Activated CD8-positive, alpha-beta memory T cell treated with anti-CD3 and anti-CD28 coated beads, Interleukin-2, amount 10 ng/mL, durations not matched to agents 7 days and 5 days (primary cell): ENCODE results near the gene CEACAM8. TPM values are rescaled to one million over a fixed set of nuclear protein-coding genes. Genes with fewer than 3 reads are reported as not detected.
"Not testable (repeated sequence)": the region's sequence is repeated elsewhere in the genome, so short reads cannot be mapped to it uniquely, and the experiment has no call there.

ENCODE experiments used
- ATAC-seq: fragments of 150-1000 bp; cut with Tn5 transposase; one replicate; pipeline ENCODE4 v1.10.0; 2021; ENCODE audit warnings: moderate library complexity
- CTCF ChIA-PET: fragments of 350-600 bp; sonication (Branson Sonifier 250); formaldehyde crosslinking; loops from one replicate; lab custom pipeline; 2021; ENCODE audit warnings: antibody characterized with exemption; lab: Charles Lee
- DNase-seq: peaks from one replicate; pipeline ENCODE4 v3.0.0-alpha.2; 2020
- H3K27ac Mint-ChIP-seq: one replicate; pipeline ENCODE4 v1.8.0; 2021; ENCODE audit warnings: mild to moderate bottlenecking, mixed read lengths
- H3K27me3 Mint-ChIP-seq: one replicate; pipeline ENCODE4 v1.8.0; 2021; ENCODE audit warnings: mixed read lengths
- H3K36me3 Mint-ChIP-seq: one replicate; pipeline ENCODE4 v1.8.0; 2021; ENCODE audit warnings: mild to moderate bottlenecking, mixed read lengths
- H3K4me1 Mint-ChIP-seq: one replicate; pipeline ENCODE4 v1.8.0; 2021; ENCODE audit warnings: mixed read lengths
- H3K4me3 Mint-ChIP-seq: one replicate; pipeline ENCODE4 v1.8.0; 2021; ENCODE audit warnings: mild to moderate bottlenecking, moderate library complexity, mixed read lengths
- H3K9me3 Mint-ChIP-seq: one replicate; pipeline ENCODE4 v1.8.0; 2022; ENCODE audit warnings: low read depth, mixed read lengths
- total RNA-seq, 2 experiments: library from RNA; stranded (reverse); gene quantifications; one replicate each; pipeline ENCODE4 v1.2.3, GENCODE V29; 2021

The CEACAM8 gene
- total RNA-seq, 2 experiments from 2014 or later = not detected

DNA sequence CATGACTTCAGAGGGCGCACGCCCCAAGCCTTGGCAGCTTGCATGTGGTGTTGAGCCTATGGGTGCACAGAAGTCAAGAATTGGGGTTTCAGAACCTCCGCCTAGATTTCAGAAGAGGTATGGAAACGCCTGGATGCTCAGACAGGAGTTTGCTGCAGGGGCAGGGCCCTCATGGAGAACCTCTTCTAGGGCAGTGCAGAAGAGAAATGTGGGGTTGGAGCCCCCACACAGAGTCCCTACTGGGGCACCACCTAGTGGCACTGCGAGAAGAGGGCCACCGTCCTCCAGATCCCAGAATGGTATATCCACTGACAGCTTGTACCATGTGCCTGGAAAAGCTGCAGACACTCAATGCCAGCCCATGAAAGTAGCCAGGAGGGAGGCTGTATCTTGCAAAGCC is 44.2 kb downstream of the CEACAM8 start:
- not testable (repeated sequence) for H3K27ac Mint-ChIP-seq, H3K4me3 Mint-ChIP-seq, H3K36me3 Mint-ChIP-seq, H3K4me1 Mint-ChIP-seq, ATAC-seq, H3K9me3 Mint-ChIP-seq
- peaks cover 19% of the 10 kb centered on the region for H3K27me3 Mint-ChIP-seq
- CTCF ChIA-PET = interaction anchor here (1.2 kb wide), 1 partner anchor 13 kb away, joined by 3 read pairs; no protein-coding TSS in a partner anchor
- peak; percentile 4 for DNase-seq

DNA sequence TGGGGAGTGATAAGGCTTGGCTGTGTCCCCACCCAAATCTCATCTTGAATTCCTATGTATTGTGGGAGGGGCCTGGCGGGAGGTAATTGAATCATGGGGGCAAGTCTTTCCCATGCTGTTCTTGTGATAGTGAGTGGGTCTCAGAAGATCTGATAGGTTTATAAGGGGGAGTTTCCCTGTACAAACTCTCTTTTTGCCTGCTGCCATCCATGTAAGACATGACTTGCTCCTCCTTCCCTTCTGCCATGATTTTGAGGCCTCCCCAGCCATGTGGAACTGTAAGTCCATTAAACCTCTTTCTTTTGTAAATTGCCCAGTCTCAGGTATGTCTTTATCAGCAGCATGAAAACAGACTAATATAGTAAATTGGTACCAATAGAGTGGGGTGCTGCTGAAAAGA is 45.7 kb downstream of the CEACAM8 start:
- not testable (repeated sequence) for H3K27ac Mint-ChIP-seq, DNase-seq, H3K4me3 Mint-ChIP-seq, H3K27me3 Mint-ChIP-seq, H3K9me3 Mint-ChIP-seq, H3K4me1 Mint-ChIP-seq, H3K36me3 Mint-ChIP-seq, ATAC-seq
- CTCF ChIA-PET = interaction anchor here (0.7 to 1.2 kb wide), 2 partner anchors 14 to 46 kb away, joined by 3 to 4 read pairs; no protein-coding TSS in a partner anchor

DNA sequence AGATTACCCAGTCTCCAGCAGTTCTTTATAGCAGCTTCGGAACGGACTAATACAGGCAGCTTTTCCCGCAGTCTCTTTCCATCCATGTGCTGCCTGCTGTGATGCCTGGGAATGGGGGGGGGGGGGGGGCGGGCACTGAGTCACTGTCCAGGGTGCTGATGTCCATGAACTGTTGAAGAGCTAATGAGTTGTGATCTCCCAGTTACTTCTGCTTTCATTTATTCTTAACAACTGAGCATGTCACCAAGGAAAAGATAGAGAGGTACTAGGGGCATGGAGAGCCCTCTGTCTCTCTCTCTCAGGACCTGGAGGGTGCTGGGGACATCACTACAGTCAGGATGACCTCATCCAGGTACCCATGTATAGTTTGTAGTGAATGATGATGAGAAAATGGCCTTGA is 46.2 kb downstream of the CEACAM8 start:
- Mint-ChIP-seq H3K4me3 (no peak overlapping the region), H3K9me3 (peaks cover 2% of the 10 kb centered on the region), H3K27ac (no peak overlapping the region), H3K4me1 (peaks cover 6% of the 10 kb centered on the region), H3K36me3 (no peaks in the 10 kb centered on the region), H3K27me3 (peaks cover 8% of the 10 kb centered on the region)
- no peak for ATAC-seq
- DNase-seq = no peak
- CTCF ChIA-PET = no interaction called here

DNA sequence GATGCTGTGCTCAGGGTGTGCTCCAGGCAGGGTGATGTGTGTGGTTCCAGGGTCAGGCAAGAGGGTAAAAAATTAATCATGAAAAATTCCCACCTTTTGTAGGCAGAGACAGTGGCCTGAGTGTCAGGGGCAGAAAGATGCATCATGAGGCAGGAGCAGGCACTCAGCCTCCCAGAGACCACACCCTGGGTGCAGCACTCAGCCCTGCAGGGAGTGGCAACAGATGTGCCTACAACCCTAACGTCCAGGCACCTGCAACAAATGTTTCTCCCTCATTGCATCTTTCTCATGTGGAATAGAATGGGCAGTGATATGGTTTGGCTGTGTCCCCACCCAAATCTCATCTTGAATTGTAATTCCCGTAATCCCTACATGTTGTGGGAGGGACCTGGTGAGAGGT is 46.8 kb downstream of the CEACAM8 start:
- Mint-ChIP-seq H3K9me3 (peaks cover 2% of the 10 kb centered on the region), H3K27me3 (peaks cover 8% of the 10 kb centered on the region), H3K27ac (no peak overlapping the region), H3K4me1 (peaks cover 2% of the 10 kb centered on the region), H3K4me3 (no peak overlapping the region), H3K36me3 (no peaks in the 10 kb centered on the region)
- DNase-seq (no peak), ATAC-seq (no peak)
- CTCF ChIA-PET = no interaction called here

- Mint-ChIP-seq H3K36me3 (no peaks in the 10 kb centered on the region), H3K4me1 (no peaks in the 10 kb centered on the region), H3K4me3 (no peak overlapping the region), H3K9me3 (peaks cover 2% of the 10 kb centered on the region), H3K27me3 (peaks cover 8% of the 10 kb centered on the region), H3K27ac (no peak overlapping the region)
- CTCF ChIA-PET = interaction anchor here (0.6 kb wide), 1 partner anchor 72 kb away, joined by 3 read pairs; no protein-coding TSS in a partner anchor
- DNase-seq (no peak), ATAC-seq (no peak)
These were observed 47.8 kb downstream of the CEACAM8 start for GRCh38 chr19:42546831-42547500.

GRCh38 chr19:42544146-42544545 is 50.6 kb downstream of the CEACAM8 start:
- no peaks in the 10 kb centered on the region for H3K4me1 Mint-ChIP-seq
- no peak overlapping the region for H3K27ac Mint-ChIP-seq
- CTCF ChIA-PET = interaction anchor here (1.3 kb wide), 1 partner anchor 94 kb away, joined by 4 read pairs; no protein-coding TSS in a partner anchor
- H3K27me3 Mint-ChIP-seq = peaks cover 4% of the 10 kb centered on the region
- H3K4me3 Mint-ChIP-seq = no peak overlapping the region
- no peak for ATAC-seq
- H3K36me3 Mint-ChIP-seq = no peaks in the 10 kb centered on the region
- peaks cover 2% of the 10 kb centered on the region for H3K9me3 Mint-ChIP-seq
- no peak for DNase-seq

DNA sequence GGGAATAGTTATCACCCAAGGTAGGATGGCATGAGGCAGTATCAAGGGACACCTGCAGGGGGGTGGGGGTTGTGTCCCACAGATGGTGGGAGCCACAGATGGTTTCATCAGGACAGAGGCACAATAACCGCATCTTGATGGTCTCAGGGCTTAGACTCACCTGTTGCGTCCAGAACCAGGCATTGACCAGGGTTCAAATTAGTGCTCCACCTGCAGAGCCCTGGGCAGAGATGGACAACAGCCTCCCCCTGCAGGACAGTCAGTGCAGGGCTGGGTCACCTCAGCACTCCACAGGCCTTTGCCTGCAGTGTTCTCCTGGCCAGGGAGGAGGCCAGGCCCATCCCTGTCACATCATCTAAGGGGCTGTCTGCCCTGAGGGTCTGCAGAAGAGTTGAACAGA is 51.9 kb downstream of the CEACAM8 start:
- ATAC-seq (no peak), DNase-seq (no peak)
- Mint-ChIP-seq H3K4me1 (no peaks in the 10 kb centered on the region), H3K4me3 (no peak overlapping the region), H3K36me3 (no peaks in the 10 kb centered on the region), H3K9me3 (no peaks in the 10 kb centered on the region), H3K27ac (no peak overlapping the region), H3K27me3 (peaks cover 7% of the 10 kb centered on the region)
- CTCF ChIA-PET = interaction anchor here (1.7 kb wide), 1 partner anchor 93 kb away, joined by 8 read pairs; no protein-coding TSS in a partner anchor

GRCh38 chr19:42540071-42540553 is 54.6 kb downstream of the CEACAM8 start:
- Mint-ChIP-seq H3K27ac (no peak overlapping the region), H3K4me1 (no peaks in the 10 kb centered on the region), H3K36me3 (no peaks in the 10 kb centered on the region), H3K27me3 (peaks cover 4% of the 10 kb centered on the region), H3K4me3 (no peak overlapping the region), H3K9me3 (no peaks in the 10 kb centered on the region)
- CTCF ChIA-PET = no interaction called here
- DNase-seq (peak; percentile 35), ATAC-seq (no peak)

DNA sequence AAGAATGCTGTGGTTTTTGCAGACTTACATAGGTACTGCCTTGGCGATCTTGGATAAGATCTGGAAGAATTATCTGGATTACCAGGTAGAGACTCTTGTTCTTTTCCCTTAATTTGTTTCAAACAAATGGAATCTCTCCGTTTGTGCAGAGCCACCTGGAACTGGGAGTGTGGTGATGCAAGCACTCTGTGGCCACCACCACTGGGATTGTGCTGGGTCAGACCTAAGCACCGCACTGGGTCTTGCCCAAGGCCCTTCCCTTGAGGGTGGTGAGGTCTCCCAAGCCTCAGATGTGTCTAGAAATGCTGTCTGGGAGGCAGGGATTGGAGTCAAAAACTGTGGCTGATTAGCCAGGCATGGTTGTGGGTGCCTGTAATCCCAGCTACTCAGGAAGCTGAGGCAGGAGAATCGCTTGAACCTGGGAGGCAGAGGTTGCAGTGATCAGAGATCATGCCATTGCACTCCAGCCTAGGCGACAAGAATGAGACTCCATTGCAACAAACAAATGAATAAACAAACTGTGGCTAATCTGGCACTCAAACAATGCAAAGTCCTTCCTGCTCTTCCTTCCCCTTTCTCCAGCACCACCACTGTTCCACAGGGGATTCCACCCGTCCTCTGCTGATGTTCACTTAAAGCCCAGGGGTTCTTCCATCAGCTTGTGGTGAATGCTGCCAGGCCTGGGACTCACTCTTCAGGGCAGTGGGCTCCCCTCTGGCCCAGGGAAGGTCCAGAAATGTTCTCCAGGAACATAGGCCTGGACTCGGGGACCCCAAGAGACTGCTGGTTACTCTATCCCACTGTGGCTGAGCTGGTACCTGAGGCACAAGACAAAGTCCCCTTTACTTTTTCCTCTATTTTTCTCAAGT is 55.6 kb downstream of the CEACAM8 start:
- H3K4me3 Mint-ChIP-seq = no peak overlapping the region
- CTCF ChIA-PET = no interaction called here
- no peak overlapping the region for H3K27ac Mint-ChIP-seq
- DNase-seq = peak; percentile 31
- peaks cover 9% of the 10 kb centered on the region for H3K27me3 Mint-ChIP-seq
- ATAC-seq = no peak
- H3K9me3 Mint-ChIP-seq = no peaks in the 10 kb centered on the region
- H3K36me3 Mint-ChIP-seq = no peaks in the 10 kb centered on the region
- no peaks in the 10 kb centered on the region for H3K4me1 Mint-ChIP-seq

GRCh38 chr19:42535276-42535675 is 59.4 kb downstream of the CEACAM8 start:
- H3K4me3 Mint-ChIP-seq, DNase-seq, H3K27ac Mint-ChIP-seq, H3K9me3 Mint-ChIP-seq, H3K4me1 Mint-ChIP-seq, ATAC-seq, H3K36me3 Mint-ChIP-seq: not testable (repeated sequence)
- CTCF ChIA-PET = interaction anchor here (0.7 kb wide), 1 partner anchor 85 kb away, joined by 3 read pairs; no protein-coding TSS in a partner anchor
- peaks cover 11% of the 10 kb centered on the region for H3K27me3 Mint-ChIP-seq

DNA sequence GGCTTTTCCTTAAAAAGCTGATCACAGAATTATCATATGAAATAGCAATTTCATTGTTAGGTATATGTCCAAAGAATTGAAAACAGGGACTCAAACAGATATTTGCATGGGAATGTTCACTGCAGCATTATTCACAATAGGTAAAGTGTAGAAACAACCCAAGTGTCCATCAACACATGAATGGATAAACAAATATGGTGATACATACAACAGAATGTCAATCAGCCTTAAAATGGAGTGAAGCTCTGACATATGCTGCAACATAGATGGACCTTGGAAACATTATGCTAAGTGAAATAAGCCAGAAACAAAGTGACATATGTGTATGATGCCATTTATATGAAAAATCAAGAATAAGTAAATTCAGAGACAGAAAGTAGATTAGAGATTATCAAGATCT is 60.3 kb downstream of the CEACAM8 start:
- CTCF ChIA-PET = interaction anchor here (9.2 kb wide), 1 partner anchor 83 kb away, joined by 186 read pairs; no protein-coding TSS in a partner anchor
- Mint-ChIP-seq H3K36me3 (no peaks in the 10 kb centered on the region), H3K27ac (no peak overlapping the region), H3K27me3 (peaks cover 11% of the 10 kb centered on the region), H3K9me3 (no peaks in the 10 kb centered on the region), H3K4me3 (no peak overlapping the region), H3K4me1 (peaks cover 8% of the 10 kb centered on the region)
- ATAC-seq = no peak
- no peak for DNase-seq

DNA sequence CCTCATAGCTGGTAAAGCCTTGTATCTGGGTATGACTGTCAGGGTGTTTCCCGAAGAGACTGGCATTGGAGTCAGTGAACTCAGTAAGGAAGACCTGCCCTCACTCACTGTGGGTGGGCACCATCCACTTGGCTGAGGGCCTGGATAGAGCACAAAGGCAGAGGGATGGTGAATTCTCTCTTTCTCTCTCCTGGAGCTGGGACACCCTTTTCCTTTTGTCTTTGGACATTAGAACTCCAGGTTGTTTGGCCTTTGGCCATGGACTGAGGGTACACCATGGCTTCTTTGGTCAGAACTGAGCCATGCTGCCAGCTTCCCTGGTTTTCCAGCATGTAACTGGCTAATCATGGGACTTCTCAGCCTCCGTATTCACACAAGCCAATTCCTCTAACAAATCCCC is 61.8 kb downstream of the CEACAM8 start:
- Mint-ChIP-seq H3K27ac (no peak overlapping the region), H3K9me3 (no peaks in the 10 kb centered on the region), H3K4me1 (peaks cover 23% of the 10 kb centered on the region), H3K36me3 (no peaks in the 10 kb centered on the region), H3K4me3 (no peak overlapping the region), H3K27me3 (peaks cover 7% of the 10 kb centered on the region)
- CTCF ChIA-PET = interaction anchor here (1.2 to 9.2 kb wide), 3 partner anchors 11 to 109 kb away, joined by 3 to 186 read pairs (median 5); no protein-coding TSS in a partner anchor
- DNase-seq (peak; percentile 37), ATAC-seq (no peak)

DNA sequence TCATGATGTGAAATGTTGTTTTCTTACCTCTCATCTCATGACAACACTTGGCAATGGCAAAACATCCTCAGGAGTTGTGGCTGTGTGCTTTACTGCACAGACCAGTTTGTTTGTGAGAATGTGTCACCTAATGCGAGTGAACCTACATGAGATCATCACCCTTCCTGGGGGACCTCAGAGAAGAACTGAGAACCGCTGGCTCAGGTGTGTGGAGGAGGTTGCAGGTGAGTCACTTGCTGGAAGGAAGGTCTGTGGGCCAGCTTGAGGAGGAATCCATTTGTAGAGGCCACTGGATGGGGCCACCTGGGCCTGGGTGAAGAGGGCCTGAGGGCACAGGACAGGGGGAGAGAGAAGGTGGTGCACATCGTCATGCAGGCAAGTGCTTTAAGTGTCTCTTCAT is 63.4 kb downstream of the CEACAM8 start:
- no peak for ATAC-seq
- Mint-ChIP-seq H3K4me1 (peaks cover 36% of the 10 kb centered on the region), H3K36me3 (no peaks in the 10 kb centered on the region), H3K27ac (no peak overlapping the region), H3K27me3 (peaks cover 7% of the 10 kb centered on the region), H3K9me3 (no peaks in the 10 kb centered on the region), H3K4me3 (no peak overlapping the region)
- CTCF ChIA-PET = interaction anchor here (0.6 to 9.2 kb wide), 5 partner anchors 15 to 90 kb away, joined by 3 to 186 read pairs (median 26); partner anchors contain the start of gene CXCL17
- DNase-seq = peak; percentile 38
